ENCODE measurements around the gene IGFL3.

GRCh38 chr19:46115396-46116106, 8.9 kb downstream of the IGFL3 start:
- TF ChIP-seq, protein P1, sequence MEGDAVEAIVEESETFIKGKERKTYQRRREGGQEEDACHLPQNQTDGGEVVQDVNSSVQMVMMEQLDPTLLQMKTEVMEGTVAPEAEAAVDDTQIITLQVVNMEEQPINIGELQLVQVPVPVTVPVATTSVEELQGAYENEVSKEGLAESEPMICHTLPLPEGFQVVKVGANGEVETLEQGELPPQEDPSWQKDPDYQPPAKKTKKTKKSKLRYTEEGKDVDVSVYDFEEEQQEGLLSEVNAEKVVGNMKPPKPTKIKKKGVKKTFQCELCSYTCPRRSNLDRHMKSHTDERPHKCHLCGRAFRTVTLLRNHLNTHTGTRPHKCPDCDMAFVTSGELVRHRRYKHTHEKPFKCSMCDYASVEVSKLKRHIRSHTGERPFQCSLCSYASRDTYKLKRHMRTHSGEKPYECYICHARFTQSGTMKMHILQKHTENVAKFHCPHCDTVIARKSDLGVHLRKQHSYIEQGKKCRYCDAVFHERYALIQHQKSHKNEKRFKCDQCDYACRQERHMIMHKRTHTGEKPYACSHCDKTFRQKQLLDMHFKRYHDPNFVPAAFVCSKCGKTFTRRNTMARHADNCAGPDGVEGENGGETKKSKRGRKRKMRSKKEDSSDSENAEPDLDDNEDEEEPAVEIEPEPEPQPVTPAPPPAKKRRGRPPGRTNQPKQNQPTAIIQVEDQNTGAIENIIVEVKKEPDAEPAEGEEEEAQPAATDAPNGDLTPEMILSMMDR (IDR thresholded peaks at IDR 0.05) = no peak
- TF ChIP-seq EP300 (IDR thresholded peaks at IDR 0.05) = no peak
